ENCODE results near the gene SNX24. TPM values are rescaled to one million over a fixed set of nuclear protein-coding genes. Genes with fewer than 3 reads are reported as not detected.

Gene SNX24
- total RNA-seq, 4 donors from 2014 or later = 12.5 to 16.4 (median 13.9) TPM

DNA sequence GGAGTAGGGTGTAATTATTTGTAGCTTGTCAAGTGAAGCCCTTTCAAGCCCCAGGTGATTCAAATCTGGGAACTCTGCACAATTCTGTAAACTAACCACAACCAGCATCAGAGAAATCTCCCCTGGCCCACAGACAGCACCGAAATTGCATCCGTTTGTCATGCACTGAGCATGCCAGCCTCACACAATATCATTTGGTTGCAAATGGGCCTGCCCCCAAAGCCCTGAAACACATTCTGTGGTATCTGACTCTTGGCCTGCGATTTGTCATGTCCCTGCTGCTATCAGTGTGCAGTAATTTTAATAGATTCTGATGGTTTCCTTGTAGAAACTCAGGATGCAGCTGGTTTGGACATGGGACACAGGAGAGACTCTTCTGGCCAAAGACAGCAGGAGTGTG is 35.3 kb downstream of the SNX24 start:
- 78% methylated on average over 3 of the region's 3 CpGs for WGBS
- TF ChIP-seq, protein P1, sequence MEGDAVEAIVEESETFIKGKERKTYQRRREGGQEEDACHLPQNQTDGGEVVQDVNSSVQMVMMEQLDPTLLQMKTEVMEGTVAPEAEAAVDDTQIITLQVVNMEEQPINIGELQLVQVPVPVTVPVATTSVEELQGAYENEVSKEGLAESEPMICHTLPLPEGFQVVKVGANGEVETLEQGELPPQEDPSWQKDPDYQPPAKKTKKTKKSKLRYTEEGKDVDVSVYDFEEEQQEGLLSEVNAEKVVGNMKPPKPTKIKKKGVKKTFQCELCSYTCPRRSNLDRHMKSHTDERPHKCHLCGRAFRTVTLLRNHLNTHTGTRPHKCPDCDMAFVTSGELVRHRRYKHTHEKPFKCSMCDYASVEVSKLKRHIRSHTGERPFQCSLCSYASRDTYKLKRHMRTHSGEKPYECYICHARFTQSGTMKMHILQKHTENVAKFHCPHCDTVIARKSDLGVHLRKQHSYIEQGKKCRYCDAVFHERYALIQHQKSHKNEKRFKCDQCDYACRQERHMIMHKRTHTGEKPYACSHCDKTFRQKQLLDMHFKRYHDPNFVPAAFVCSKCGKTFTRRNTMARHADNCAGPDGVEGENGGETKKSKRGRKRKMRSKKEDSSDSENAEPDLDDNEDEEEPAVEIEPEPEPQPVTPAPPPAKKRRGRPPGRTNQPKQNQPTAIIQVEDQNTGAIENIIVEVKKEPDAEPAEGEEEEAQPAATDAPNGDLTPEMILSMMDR (IDR thresholded peaks at IDR 0.05) = no peak
- TF ChIP-seq POLR2AphosphoS5 (IDR thresholded peaks at IDR 0.05) = no peak
- TF ChIP-seq POLR2A (IDR thresholded peaks at IDR 0.05; ENCODE audit: low read depth) = no peak
- no peak for TF ChIP-seq EP300 (IDR thresholded peaks at IDR 0.05)
- H3K9me3 ChIP-seq = no peaks in the 10 kb centered on the region
- H3K27ac ChIP-seq (replicated peaks in 1 of 4) = no peak overlapping the region
- H3K4me1 ChIP-seq = peaks cover 0 to 21% (median 7%) of the 10 kb centered on the region in 4 donors
- no peak overlapping the region for H3K4me3 ChIP-seq
- no peaks in the 10 kb centered on the region for H3K36me3 ChIP-seq
- intact Hi-C loops (cut with DNase I) = no loop called here
- DNase-seq (ENCODE audit: extremely low spot score) = no peak
- no peaks in the 10 kb centered on the region for H3K27me3 ChIP-seq

DNA sequence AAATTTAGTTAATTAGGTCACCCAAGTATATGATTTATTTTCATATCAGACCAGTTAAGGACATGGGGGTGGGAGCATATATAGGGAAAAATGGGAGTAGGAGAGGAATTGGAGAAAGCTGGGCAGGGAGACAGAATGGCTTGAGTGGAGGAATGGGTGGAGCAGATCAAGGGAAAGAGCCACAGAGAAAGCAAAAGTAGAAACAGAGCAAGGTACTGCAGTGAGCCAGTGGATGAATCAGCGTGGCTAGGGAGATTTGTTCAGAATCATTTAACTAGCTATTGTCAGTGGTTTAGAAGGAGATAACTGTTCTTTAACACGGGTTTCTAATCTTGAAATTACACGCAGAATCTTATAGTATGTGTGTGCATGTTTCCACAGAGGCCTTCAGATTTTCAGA is 37.4 kb downstream of the SNX24 start:
- Histone ChIP-seq H3K9me3 (peaks cover 0 to 7% (median 0%) of the 10 kb centered on the region in 4 donors), H3K27ac (replicated peaks in 1 of 4) (no peak overlapping the region), H3K36me3 (no peaks in the 10 kb centered on the region), H3K4me3 (no peak overlapping the region), H3K27me3 (no peaks in the 10 kb centered on the region), H3K4me1 (peaks cover 0 to 21% (median 7%) of the 10 kb centered on the region in 4 donors)
- WGBS = 70% methylated on average over 3 of the region's 3 CpGs
- TF ChIP-seq, protein P1 (IDR thresholded peaks at IDR 0.05) = no peak
- no peak for TF ChIP-seq EP300 (IDR thresholded peaks at IDR 0.05)
- TF ChIP-seq POLR2A (IDR thresholded peaks at IDR 0.05; ENCODE audit: low read depth) = no peak
- no peak for TF ChIP-seq POLR2AphosphoS5 (IDR thresholded peaks at IDR 0.05)
- intact Hi-C loops (cut with DNase I) = no loop called here
- no peak for DNase-seq (ENCODE audit: extremely low spot score)

DNA sequence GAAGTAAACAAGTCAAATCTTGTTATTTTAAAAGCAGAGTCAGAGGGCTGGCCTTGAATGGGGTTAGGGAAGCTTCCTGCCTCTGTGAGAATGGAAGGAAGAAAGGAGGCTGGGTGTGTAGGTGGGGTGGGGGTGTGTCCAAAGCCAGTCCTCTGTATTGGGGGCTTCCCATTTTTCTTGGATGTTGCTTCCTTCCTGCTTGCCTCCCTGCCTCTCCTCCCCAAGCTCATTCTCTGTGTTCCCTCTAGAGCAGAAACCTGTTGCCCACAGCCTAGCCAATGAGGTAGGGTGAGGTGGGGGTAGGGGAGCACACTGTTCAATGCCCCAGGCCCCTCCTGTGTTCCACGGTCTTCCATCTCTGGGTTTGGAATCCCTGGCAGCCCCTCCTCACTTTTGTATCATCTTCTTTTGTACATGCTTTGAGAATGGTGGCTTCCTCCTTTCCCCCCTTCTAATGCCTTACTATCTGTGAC is 39.7 kb downstream of the SNX24 start:
- no peaks in the 10 kb centered on the region for H3K36me3 ChIP-seq
- H3K27ac ChIP-seq (replicated peaks in 1 of 4) = no peak overlapping the region
- peaks cover 0 to 21% (median 7%) of the 10 kb centered on the region in 4 donors for H3K4me1 ChIP-seq
- intact Hi-C loops (cut with DNase I) = no loop called here
- no peak overlapping the region for H3K4me3 ChIP-seq
- H3K27me3 ChIP-seq = no peaks in the 10 kb centered on the region
- WGBS = 80% methylated on average over 1 of the region's 1 CpG
- H3K9me3 ChIP-seq = peaks cover 0 to 7% (median 0%) of the 10 kb centered on the region in 4 donors
- no peak for DNase-seq (ENCODE audit: extremely low spot score)
- TF ChIP-seq, protein P1 (IDR thresholded peaks at IDR 0.05) = no peak
- no peak for TF ChIP-seq POLR2AphosphoS5 (IDR thresholded peaks at IDR 0.05)
- TF ChIP-seq POLR2A (IDR thresholded peaks at IDR 0.05; ENCODE audit: low read depth) = no peak
- no peak for TF ChIP-seq EP300 (IDR thresholded peaks at IDR 0.05)

- no peak overlapping the region for H3K27ac ChIP-seq (replicated peaks in 1 of 4)
- no peak overlapping the region for H3K4me3 ChIP-seq
- TF ChIP-seq POLR2A (IDR thresholded peaks at IDR 0.05; ENCODE audit: low read depth) (no peak), EP300 (IDR thresholded peaks at IDR 0.05) (no peak), POLR2AphosphoS5 (IDR thresholded peaks at IDR 0.05) (no peak)
- TF ChIP-seq, protein P1 (IDR thresholded peaks at IDR 0.05) = no peak
- intact Hi-C loops (cut with DNase I) = no loop called here
- no peaks in the 10 kb centered on the region for H3K36me3 ChIP-seq
- H3K4me1 ChIP-seq = peaks cover 0 to 16% (median 7%) of the 10 kb centered on the region in 4 donors
- peaks cover 0 to 7% (median 0%) of the 10 kb centered on the region in 4 donors for H3K9me3 ChIP-seq
- WGBS = 100% methylated on average over 3 of the region's 6 CpGs
- no peaks in the 10 kb centered on the region for H3K27me3 ChIP-seq
- DNase-seq (ENCODE audit: extremely low spot score) = no peak
Measured at GRCh38 chr5:122885891-122886290, 40.5 kb downstream of the SNX24 start.

DNA sequence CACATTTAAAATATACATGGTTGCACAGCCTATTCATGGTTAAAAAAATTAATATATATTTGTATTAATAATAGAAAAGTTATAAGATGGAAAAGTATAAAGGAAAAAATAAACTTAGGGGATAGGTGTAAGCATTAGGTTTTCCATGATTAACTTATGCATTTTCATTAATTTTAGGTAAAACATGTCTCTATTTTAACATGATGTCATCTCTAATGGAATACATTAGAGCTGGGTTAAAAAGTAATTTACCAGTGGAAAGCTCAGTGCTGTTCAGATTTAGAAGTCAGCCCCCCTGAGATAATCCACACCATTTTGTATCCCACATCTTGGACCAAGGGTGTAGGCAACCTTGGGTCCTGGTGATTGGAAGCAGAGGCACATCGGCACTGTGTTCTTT is 49.7 kb downstream of the SNX24 start:
- no peak overlapping the region for H3K4me3 ChIP-seq
- DNase-seq (ENCODE audit: extremely low spot score) = no peak
- WGBS = 100% methylated on average over 1 of the region's 1 CpG
- H3K4me1 ChIP-seq = no peaks in the 10 kb centered on the region
- intact Hi-C loops (cut with DNase I) = no loop called here
- TF ChIP-seq POLR2AphosphoS5 (IDR thresholded peaks at IDR 0.05) (no peak), EP300 (IDR thresholded peaks at IDR 0.05) (no peak), POLR2A (IDR thresholded peaks at IDR 0.05; ENCODE audit: low read depth) (no peak)
- TF ChIP-seq, protein P1 (IDR thresholded peaks at IDR 0.05) = no peak
- H3K27me3 ChIP-seq = no peaks in the 10 kb centered on the region
- no peaks in the 10 kb centered on the region for H3K36me3 ChIP-seq
- no peaks in the 10 kb centered on the region for H3K9me3 ChIP-seq
- H3K27ac ChIP-seq (replicated peaks in 1 of 4) = no peak overlapping the region

All from esophagus muscularis mucosa (tissue), 4 donors.